GM21423 (cell line): Measurements from ENCODE around the gene OPN4.

Experiments used
- ATAC-seq: cut with Tn5 transposase; IDR thresholded peaks from one replicate; pipeline ENCODE4 v1.9.1; 2021; ENCODE audit warnings: mild to moderate bottlenecking, moderate library complexity; ENCODE audit not compliant: unreplicated experiment

The OPN4 gene

GRCh38 chr10:86661161-86662025, 7.0 kb downstream of the OPN4 start:
- ATAC-seq, result no peak

- no peak for ATAC-seq
Measured at GRCh38 chr10:86662186-86663045, 8.1 kb downstream of the OPN4 start.

- ATAC-seq, result no peak
Measured at GRCh38 chr10:86663046-86663345, 8.6 kb downstream of the OPN4 start.

- ATAC-seq, result no peak
Measured at GRCh38 chr10:86663576-86664339, 9.4 kb downstream of the OPN4 start.

- no peak for ATAC-seq
Measured at GRCh38 chr10:86664341-86665217, 10.2 kb downstream of the OPN4 start.

GRCh38 chr10:86665218-86665607, 10.9 kb downstream of the OPN4 start:
- no peak for ATAC-seq

GRCh38 chr10:86665868-86666267, 11.5 kb downstream of the OPN4 start:
- no peak for ATAC-seq

GRCh38 chr10:86666538-86666937, 12.2 kb downstream of the OPN4 start:
- ATAC-seq, result no peak

GRCh38 chr10:86667421-86668181, 13.3 kb downstream of the OPN4 start:
- no peak for ATAC-seq

- no peak for ATAC-seq
Measured at GRCh38 chr10:86668297-86669165, 14.2 kb downstream of the OPN4 start, which contains the start of gene LDB3. Gene LDB3 (plus strand): TSS chr10:86668511. CDS start chr10:86668692, 181 bp downstream.

GRCh38 chr10:86670290-86670811, 16.0 kb downstream of the OPN4 start:
- no peak for ATAC-seq

- no peak for ATAC-seq
Measured at GRCh38 chr10:86670876-86671275, 16.5 kb downstream of the OPN4 start.

GRCh38 chr10:86671419-86671818, 17.1 kb downstream of the OPN4 start:
- no peak for ATAC-seq

- ATAC-seq, result no peak
Measured at GRCh38 chr10:86671985-86672710, 17.8 kb downstream of the OPN4 start.

GRCh38 chr10:86673216-86673826, 19.0 kb downstream of the OPN4 start:
- ATAC-seq, result no peak

GRCh38 chr10:86673827-86674581, 19.7 kb downstream of the OPN4 start:
- no peak for ATAC-seq

GRCh38 chr10:86674912-86675311, 20.6 kb downstream of the OPN4 start:
- no peak for ATAC-seq
